IMR-90 (cell line): ENCODE measurements around the gene IFIT3. TPM values are rescaled to one million over a fixed set of nuclear protein-coding genes. Genes with fewer than 3 reads are reported as not detected.

Source experiments
- ATAC-seq: fragments of 200-7000 bp; cut with Tn5 transposase; 2 replicates; pipeline ENCODE4 v1.9.1; 2020; ENCODE audit warnings: low read depth, mild to moderate bottlenecking, moderate library complexity
- BruUV-seq: library from RNA; stranded (reverse); fragments of 400-500 nt; replicated peaks from 2 replicates; lab custom pipeline; 2021; lab: Mats Ljungman, UMichigan
- CTCF ChIA-PET: fragments of 300-600 bp; formaldehyde crosslinking; extraction: SDS; loops from one replicate; lab custom pipeline; 2021; ENCODE audit warnings: antibody characterized with exemption; lab: Yijun Ruan, JAX
- POLR2A ChIA-PET: fragments of 300-600 bp; sonication (Branson Sonifier 250); formaldehyde crosslinking; loops from one replicate; lab custom pipeline; 2022; ENCODE audit warnings: antibody characterized with exemption; ENCODE audit not compliant: unreplicated experiment; lab: Charles Lee
- DNase-seq: peaks from one replicate; pipeline ENCODE4 v3.0.0; 2013
- H2AFZ ChIP-seq: replicated peaks from 2 replicates; pipeline ENCODE3; 2013; ENCODE audit warnings: low read length, mild to moderate bottlenecking; ENCODE audit not compliant: poor library complexity
- H2AK5ac ChIP-seq: 2 replicates; pipeline ENCODE4 v1.6.1; 2013; ENCODE audit warnings: low read depth, low read length, inconsistent platforms
- H2AK9ac ChIP-seq: replicated peaks from 2 replicates; pipeline ENCODE3; 2013; ENCODE audit warnings: mild to moderate bottlenecking, low read depth, low read length, moderate library complexity; ENCODE audit not compliant: poor library complexity
- H2BK120ac ChIP-seq: 2 replicates; pipeline ENCODE4 v1.6.1; 2013; ENCODE audit warnings: low read depth, low read length, inconsistent platforms
- H2BK15ac ChIP-seq: 3 replicates; pipeline ENCODE4 v1.6.1; 2013; ENCODE audit warnings: low read depth, low read length, inconsistent platforms
- H2BK20ac ChIP-seq: 2 replicates; pipeline ENCODE4 v1.6.1; 2013; ENCODE audit warnings: low read depth, mild to moderate bottlenecking, inconsistent platforms, low read length, moderate library complexity
- H2BK5ac ChIP-seq: 2 replicates; pipeline ENCODE4 v1.6.1; 2013; ENCODE audit warnings: mild to moderate bottlenecking, low read depth, low read length, inconsistent platforms; ENCODE audit not compliant: poor library complexity, severe bottlenecking
- H3K14ac ChIP-seq: replicated peaks from 2 replicates; pipeline ENCODE4 v1.6.1; 2013; ENCODE audit warnings: low read depth, low read length, inconsistent platforms
- H3K18ac ChIP-seq: 2 replicates; pipeline ENCODE4 v1.6.1; 2013; ENCODE audit warnings: low read depth, low read length, control low read depth
- H3K23ac ChIP-seq: 2 replicates; pipeline ENCODE4 v1.6.1; 2013; ENCODE audit warnings: low read depth, low read length, inconsistent platforms
- H3K27ac ChIP-seq: 2 replicates; pipeline ENCODE4 v1.5.1; 2013; ENCODE audit warnings: mild to moderate bottlenecking, control low read depth, low read length; ENCODE audit not compliant: insufficient read depth
- H3K27me3 ChIP-seq: 2 replicates; pipeline ENCODE4 v1.6.1; 2013; ENCODE audit warnings: low read length; ENCODE audit not compliant: control insufficient read depth, insufficient read depth
- H3K36me3 ChIP-seq: 2 replicates; pipeline ENCODE4 v1.6.1; 2013; ENCODE audit warnings: low read length, mixed read lengths; ENCODE audit not compliant: control insufficient read depth, insufficient read depth
- H3K4ac ChIP-seq: 2 replicates; pipeline ENCODE4 v1.6.1; 2013; ENCODE audit warnings: low read depth, low read length, inconsistent platforms
- H3K4me1 ChIP-seq: 2 replicates; pipeline ENCODE4 v1.6.1; 2013; ENCODE audit warnings: low read length, mixed read lengths; ENCODE audit not compliant: control insufficient read depth, insufficient read depth
- H3K4me2 ChIP-seq: 2 replicates; pipeline ENCODE4 v1.6.1; 2013; ENCODE audit warnings: low read depth, mild to moderate bottlenecking, control low read depth, low read length, moderate library complexity
- H3K4me3 ChIP-seq: 2 replicates; pipeline ENCODE4 v1.5.1; 2013; ENCODE audit warnings: low read depth, mild to moderate bottlenecking, control low read depth, low read length, moderate library complexity; ENCODE audit not compliant: insufficient read depth
- H3K56ac ChIP-seq: 2 replicates; pipeline ENCODE4 v1.6.1; 2013; ENCODE audit warnings: low read length, inconsistent platforms; ENCODE audit not compliant: insufficient read depth; ENCODE audit errors: extremely low read depth
- H3K79me1 ChIP-seq, 2 experiments: 2 replicates each; pipeline ENCODE4 v1.6.1; 2013; ENCODE audit warnings: low read length in 2 of 2, inconsistent platforms in 1 of 2, low read depth in 1 of 2
- H3K9ac ChIP-seq: 2 replicates; pipeline ENCODE4 v1.6.1; 2013; ENCODE audit warnings: low read depth, low read length, control low read depth
- H3K9me1 ChIP-seq: 2 replicates; pipeline ENCODE4 v1.6.1; 2013; ENCODE audit warnings: low read length, inconsistent platforms; ENCODE audit not compliant: insufficient read depth
- H3K9me3 ChIP-seq: 2 replicates; pipeline ENCODE4 v1.6.1; 2013; ENCODE audit warnings: low read length; ENCODE audit not compliant: control insufficient read depth, insufficient read depth
- H4K20me1 ChIP-seq: 2 replicates; pipeline ENCODE4 v1.6.1; 2013; ENCODE audit warnings: low read length, inconsistent platforms; ENCODE audit not compliant: insufficient read depth
- H4K5ac ChIP-seq: 2 replicates; pipeline ENCODE4 v1.6.1; 2013; ENCODE audit warnings: mild to moderate bottlenecking, low read depth, low read length, control low read depth
- H4K8ac ChIP-seq, 2 experiments: 2 replicates each; pipeline ENCODE4 v1.6.1; 2013; ENCODE audit warnings: low read depth in 2 of 2, low read length in 2 of 2, control low read depth in 1 of 2, inconsistent platforms in 1 of 2
- H4K91ac ChIP-seq: 2 replicates; pipeline ENCODE4 v1.6.1; 2013; ENCODE audit warnings: low read depth, low read length, inconsistent platforms; ENCODE audit not compliant: insufficient read depth
- BHLHE40 ChIP-seq: fragments of 150-350 bp; IDR thresholded peaks from 2 replicates; pipeline ENCODE4 v1.6.1; 2016; ENCODE audit warnings: mild to moderate bottlenecking, low read depth, low read length
- CEBPB ChIP-seq: IDR thresholded peaks from 2 replicates; pipeline ENCODE4 v1.6.1; 2012; ENCODE audit warnings: low read depth, low read length, improper control_type of control experiment
- CHD1 ChIP-seq: IDR thresholded peaks from 2 replicates; pipeline ENCODE4 v1.6.1; 2012; ENCODE audit warnings: low read depth, low read length, improper control_type of control experiment
- FOS ChIP-seq: fragments of 150-350 bp; IDR thresholded peaks from 2 replicates; pipeline ENCODE4 v1.6.1; 2016; ENCODE audit warnings: low read depth, low read length
- MAFK ChIP-seq: IDR thresholded peaks from 2 replicates; pipeline ENCODE4 v1.6.1; 2012; ENCODE audit warnings: low read depth, low read length, improper control_type of control experiment
- MAZ ChIP-seq: IDR thresholded peaks from 2 replicates; pipeline ENCODE4 v1.6.1; 2012; ENCODE audit warnings: low read depth, mild to moderate bottlenecking, low read length, improper control_type of control experiment, moderate library complexity, borderline replicate concordance
- MXI1 ChIP-seq: IDR thresholded peaks from 2 replicates; pipeline ENCODE4 v1.6.1; 2012; ENCODE audit warnings: low read depth, mild to moderate bottlenecking, low read length, moderate library complexity, borderline replicate concordance
- NFE2L2 ChIP-seq: fragments of 150-350 bp; IDR thresholded peaks from 2 replicates; pipeline ENCODE4 v1.6.1; 2016; ENCODE audit warnings: low read depth, mild to moderate bottlenecking, low read length
- POLR2A ChIP-seq: IDR thresholded peaks from 2 replicates; pipeline ENCODE4 v1.6.1; 2012; ENCODE audit warnings: mild to moderate bottlenecking, low read depth, low read length
- RAD21 ChIP-seq: IDR thresholded peaks from 2 replicates; pipeline ENCODE4 v1.6.1; 2012; ENCODE audit warnings: low read length, improper control_type of control experiment
- RCOR1 ChIP-seq: IDR thresholded peaks from 2 replicates; pipeline ENCODE4 v1.6.1; 2012; ENCODE audit warnings: mild to moderate bottlenecking, low read length, improper control_type of control experiment; ENCODE audit not compliant: insufficient replicate concordance
- RFX5 ChIP-seq: IDR thresholded peaks from 2 replicates; pipeline ENCODE4 v1.8.0; 2012; ENCODE audit warnings: low read depth, mild to moderate bottlenecking, low read length, moderate library complexity
- SMC3 ChIP-seq: fragments of 150-350 bp; IDR thresholded peaks from 2 replicates; pipeline ENCODE4 v1.6.1; 2016; ENCODE audit warnings: low read depth, mild to moderate bottlenecking, antibody characterized with exemption, low read length, moderate library complexity
- WGBS, 2 experiments: methylation state at CpG; one replicate each; pipeline versions ENCODE4 v1.1.5 to v1.1.7; 2013; ENCODE audit warnings: missing lambda C conversion rate in 2 of 2; ENCODE audit not compliant: insufficient read length in 1 of 2; ENCODE audit errors: extremely low coverage in 2 of 2; 5-methylcytosine and 5-hydroxymethylcytosine counted together
- dilution Hi-C: fragments of 300-500 bp; cut with HindIII; formaldehyde crosslinking; loops from one replicate; pipeline ENCODE4 v1.14.3; 2018; ENCODE audit warnings: low sequenced_read_pairs; ENCODE audit not compliant: unreplicated experiment
- in situ Hi-C: fragments of 300-500 bp; cut with MboI; formaldehyde crosslinking; loops from 3 replicates; pipeline ENCODE4 v1.14.3; 2019; ENCODE audit warnings: low sequenced_read_pairs, inconsistent platforms, mixed read lengths
- intact Hi-C: fragments of 100-400 bp; cut with micrococcal nuclease; formaldehyde crosslinking; loops from 2 replicates; pipeline ENCODE4 v1.10.0; 2022
- polyA plus RNA-seq, 3 experiments: library from polyadenylated mRNA; depleted of rRNA; stranded (reverse); fragments of >200 nt; gene quantifications; 2 replicates each; pipeline ENCODE4 v1.2.3, GENCODE V29; 2012; ENCODE audit warnings: low replicate concordance in 1 of 3
- total RNA-seq: library from RNA; depleted of rRNA; stranded (reverse); fragments of >200 nt; gene quantifications from 2 replicates; pipeline ENCODE4 v1.2.3, GENCODE V29; 2012
- TF ChIP-seq, protein P1 (sequence below): fragments of 150-350 bp; IDR thresholded peaks from 2 replicates; pipeline ENCODE4 v1.6.1; 2016; ENCODE audit warnings: low read depth, mild to moderate bottlenecking, low read length, moderate library complexity, borderline replicate concordance
- TF ChIP-seq, protein P2 (sequence below): fragments of 150-350 bp; IDR thresholded peaks from 2 replicates; pipeline ENCODE4 v1.6.1; 2017; ENCODE audit warnings: mild to moderate bottlenecking, antibody characterized with exemption, low read length, low read depth
- TF ChIP-seq, protein P3 (sequence below): conservative IDR thresholded peaks from 2 replicates; pipeline ENCODE4 v1.5.1; 2012; ENCODE audit warnings: mild to moderate bottlenecking, low read depth, low read length, improper control_type of control experiment

Gene IFIT3
- total and polyA plus RNA-seq, 2 of the 4 experiments (the other 2 are of a cell fraction) = 3.5 to 7.3 TPM

DNA sequence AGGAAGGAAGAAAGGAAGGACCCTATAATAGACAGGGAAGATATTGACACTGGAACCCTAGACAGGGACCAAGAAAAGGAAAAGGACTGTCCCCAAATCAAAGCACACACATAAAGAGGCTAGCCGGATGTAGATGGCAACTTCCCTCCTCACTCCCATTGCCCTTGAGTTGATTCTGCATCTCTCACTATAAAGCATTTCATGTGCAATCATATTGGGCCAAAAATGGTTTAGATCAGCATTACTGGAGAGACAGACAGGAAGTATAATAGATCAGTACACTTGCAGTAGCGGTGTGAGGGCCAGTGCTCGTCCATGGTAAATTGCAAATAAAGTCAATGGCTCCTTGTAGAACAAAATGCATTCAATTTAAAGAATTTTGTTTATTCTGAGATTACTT, 8.4 kb downstream of the IFIT3 start:
- ATAC-seq = no peak
- Histone ChIP-seq H2AK5ac (no peak overlapping the region), H2AFZ (no peak overlapping the region), H3K4me1 (peaks cover 17% of the 10 kb centered on the region), H2AK9ac (no peak overlapping the region), H4K20me1 (no peaks in the 10 kb centered on the region), H2BK20ac (no peak overlapping the region), H3K9me3 (no peaks in the 10 kb centered on the region), H3K9ac (no peak overlapping the region), H3K9me1 (peaks cover 6% of the 10 kb centered on the region; the same call in 1 of the 2 replicates), H3K23ac (no peak overlapping the region), H3K14ac (no peak overlapping the region), H3K4me2 (no peak overlapping the region), H2BK5ac (no peak overlapping the region), H2BK15ac (no peak overlapping the region), H3K36me3 (peaks cover 6% of the 10 kb centered on the region), H4K91ac (no peak overlapping the region), H3K79me1 (peaks cover 9 to 21% of the 10 kb centered on the region in 2 experiments), H4K5ac (no peak overlapping the region), H3K56ac (no peak overlapping the region), H3K27ac (no peak overlapping the region), H3K18ac (no peak overlapping the region), H2BK120ac (no peak overlapping the region), H3K4ac (no peak overlapping the region), H4K8ac (no peak overlapping the region), H3K4me3 (no peak overlapping the region), H3K27me3 (no peaks in the 10 kb centered on the region)
- BruUV-seq = no TSS peak
- TF ChIP-seq, protein P1, sequence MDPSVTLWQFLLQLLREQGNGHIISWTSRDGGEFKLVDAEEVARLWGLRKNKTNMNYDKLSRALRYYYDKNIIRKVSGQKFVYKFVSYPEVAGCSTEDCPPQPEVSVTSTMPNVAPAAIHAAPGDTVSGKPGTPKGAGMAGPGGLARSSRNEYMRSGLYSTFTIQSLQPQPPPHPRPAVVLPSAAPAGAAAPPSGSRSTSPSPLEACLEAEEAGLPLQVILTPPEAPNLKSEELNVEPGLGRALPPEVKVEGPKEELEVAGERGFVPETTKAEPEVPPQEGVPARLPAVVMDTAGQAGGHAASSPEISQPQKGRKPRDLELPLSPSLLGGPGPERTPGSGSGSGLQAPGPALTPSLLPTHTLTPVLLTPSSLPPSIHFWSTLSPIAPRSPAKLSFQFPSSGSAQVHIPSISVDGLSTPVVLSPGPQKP = no peak
- no peak for TF ChIP-seq MAZ
- no peak for TF ChIP-seq NFE2L2
- TF ChIP-seq, protein P2, sequence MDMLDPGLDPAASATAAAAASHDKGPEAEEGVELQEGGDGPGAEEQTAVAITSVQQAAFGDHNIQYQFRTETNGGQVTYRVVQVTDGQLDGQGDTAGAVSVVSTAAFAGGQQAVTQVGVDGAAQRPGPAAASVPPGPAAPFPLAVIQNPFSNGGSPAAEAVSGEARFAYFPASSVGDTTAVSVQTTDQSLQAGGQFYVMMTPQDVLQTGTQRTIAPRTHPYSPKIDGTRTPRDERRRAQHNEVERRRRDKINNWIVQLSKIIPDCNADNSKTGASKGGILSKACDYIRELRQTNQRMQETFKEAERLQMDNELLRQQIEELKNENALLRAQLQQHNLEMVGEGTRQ = no peak
- TF ChIP-seq POLR2A = no peak
- no peak for TF ChIP-seq CHD1
- no peak for TF ChIP-seq CEBPB
- TF ChIP-seq, protein P3, sequence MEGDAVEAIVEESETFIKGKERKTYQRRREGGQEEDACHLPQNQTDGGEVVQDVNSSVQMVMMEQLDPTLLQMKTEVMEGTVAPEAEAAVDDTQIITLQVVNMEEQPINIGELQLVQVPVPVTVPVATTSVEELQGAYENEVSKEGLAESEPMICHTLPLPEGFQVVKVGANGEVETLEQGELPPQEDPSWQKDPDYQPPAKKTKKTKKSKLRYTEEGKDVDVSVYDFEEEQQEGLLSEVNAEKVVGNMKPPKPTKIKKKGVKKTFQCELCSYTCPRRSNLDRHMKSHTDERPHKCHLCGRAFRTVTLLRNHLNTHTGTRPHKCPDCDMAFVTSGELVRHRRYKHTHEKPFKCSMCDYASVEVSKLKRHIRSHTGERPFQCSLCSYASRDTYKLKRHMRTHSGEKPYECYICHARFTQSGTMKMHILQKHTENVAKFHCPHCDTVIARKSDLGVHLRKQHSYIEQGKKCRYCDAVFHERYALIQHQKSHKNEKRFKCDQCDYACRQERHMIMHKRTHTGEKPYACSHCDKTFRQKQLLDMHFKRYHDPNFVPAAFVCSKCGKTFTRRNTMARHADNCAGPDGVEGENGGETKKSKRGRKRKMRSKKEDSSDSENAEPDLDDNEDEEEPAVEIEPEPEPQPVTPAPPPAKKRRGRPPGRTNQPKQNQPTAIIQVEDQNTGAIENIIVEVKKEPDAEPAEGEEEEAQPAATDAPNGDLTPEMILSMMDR = no peak
- no peak for TF ChIP-seq RAD21
- no peak for TF ChIP-seq SMC3
- TF ChIP-seq RCOR1 = no peak
- TF ChIP-seq MAFK = no peak
- TF ChIP-seq FOS = no peak
- TF ChIP-seq MXI1 = no peak
- no peak for TF ChIP-seq RFX5
- TF ChIP-seq BHLHE40 = no peak
- ChIA-PET CTCF (no interaction called here), POLR2A (no interaction called here)
- dilution Hi-C loops (no loop called here), intact Hi-C loops (no loop called here), in situ Hi-C loops (no loop called here)
- no peak for DNase-seq
- WGBS, 2 experiments = no CpG with 5 or more reads among the region's 3 CpGs
